ENCODE data around the gene TMEM135.
"Not testable (repeated sequence)": the region's sequence is repeated elsewhere in the genome, so short reads cannot be mapped to it uniquely, and the experiment has no call there.

The TMEM135 gene

GRCh38 chr11:87081358-87081757 lies 43.6 kb downstream of the TMEM135 start:
- peak; percentile 20 for DNase-seq

- no peak for DNase-seq
Measured at GRCh38 chr11:87082590-87082989, 44.9 kb downstream of the TMEM135 start.

GRCh38 chr11:87083029-87083428 lies 45.3 kb downstream of the TMEM135 start:
- DNase-seq: no peak

DNA sequence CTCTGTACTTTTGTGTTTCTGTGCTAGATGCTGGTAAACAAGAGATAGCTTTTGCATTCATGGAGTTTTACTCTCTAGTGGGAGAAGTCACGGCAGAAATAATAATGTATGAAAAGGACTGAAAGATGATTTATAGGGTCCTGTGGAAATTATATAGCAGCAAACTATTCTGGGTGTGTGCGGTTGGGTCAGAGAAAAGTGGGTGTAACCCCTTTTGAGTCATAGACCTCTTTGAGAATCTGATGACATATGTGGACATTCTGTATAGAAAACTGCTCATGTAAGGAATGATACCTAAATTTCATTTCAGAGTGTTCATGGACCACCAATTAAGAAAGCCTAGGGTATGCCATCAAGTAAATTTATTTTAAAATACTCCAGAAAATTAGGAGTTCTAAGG lies 54.4 kb downstream of the TMEM135 start:
- DNase-seq: no peak

- no peak for DNase-seq
Measured at GRCh38 chr11:87092567-87092966, 54.8 kb downstream of the TMEM135 start.

DNA sequence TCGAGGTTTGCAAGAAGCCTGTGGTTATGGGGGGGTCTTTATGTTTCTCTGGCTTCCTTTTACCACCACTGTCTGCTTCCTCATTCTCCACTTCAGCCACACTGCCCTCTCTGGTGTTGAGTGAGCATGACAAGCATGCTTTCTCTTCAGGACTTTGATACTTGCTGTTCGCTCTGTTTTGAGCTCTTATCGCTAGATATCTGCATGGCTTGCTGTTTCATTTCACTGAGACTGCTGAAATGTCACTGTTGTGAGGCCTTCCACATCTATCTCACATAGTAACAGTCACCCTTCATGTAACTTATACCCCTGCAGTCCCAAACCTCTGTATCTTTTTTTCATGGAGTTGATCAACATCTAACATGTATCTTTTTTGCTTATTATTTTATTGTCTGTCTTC lies 59.8 kb downstream of the TMEM135 start:
- peak; percentile 56 for DNase-seq

DNA sequence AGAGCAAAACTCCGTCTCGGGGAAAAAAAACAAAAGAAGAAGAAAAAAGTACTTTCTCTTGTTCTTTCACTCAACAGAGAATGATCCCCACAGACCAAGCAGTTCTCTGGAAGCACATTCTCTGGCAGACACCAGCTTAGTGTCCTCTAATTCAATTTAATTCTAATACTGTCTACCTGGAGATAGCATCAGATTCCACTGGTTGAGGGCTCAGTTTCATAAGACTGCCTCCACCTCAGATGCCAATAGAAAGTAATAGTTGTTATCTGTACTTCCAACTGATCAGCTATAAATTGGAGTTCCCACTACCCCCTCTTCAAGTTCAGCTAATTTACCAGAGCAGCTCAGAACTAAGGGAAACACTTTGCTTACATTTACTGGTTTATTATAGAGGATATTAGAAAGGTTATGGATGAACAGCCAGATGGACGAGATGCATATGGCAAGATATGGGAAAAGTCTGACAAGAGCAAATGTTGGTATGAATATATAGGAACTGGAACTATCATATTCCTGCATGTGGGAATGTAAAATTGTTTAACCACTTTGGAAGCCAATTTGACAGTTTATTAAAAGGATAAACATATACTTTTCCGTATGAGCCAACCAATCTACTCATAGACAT lies 64.3 kb downstream of the TMEM135 start:
- no peak for DNase-seq

GRCh38 chr11:87105826-87106225 lies 68.1 kb downstream of the TMEM135 start:
- DNase-seq: not testable (repeated sequence)

DNA sequence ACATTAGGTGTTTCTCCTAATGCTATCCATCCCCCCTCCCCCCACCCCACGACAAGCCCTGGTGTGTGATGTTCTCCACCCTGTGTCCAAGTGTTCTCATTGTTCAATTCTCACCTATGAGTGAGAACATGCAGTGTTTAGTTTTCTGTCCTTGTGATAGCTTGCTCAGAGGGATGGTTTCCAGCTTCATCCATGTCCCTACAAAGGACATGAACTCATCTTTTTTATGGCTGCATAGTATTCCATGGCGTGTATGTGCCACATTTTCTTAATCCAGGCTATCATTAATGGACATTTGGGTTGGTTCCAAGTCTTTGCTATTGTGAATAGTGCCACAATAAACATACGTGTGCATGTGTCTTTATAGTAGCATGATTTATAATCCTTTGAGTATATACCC lies 69.6 kb downstream of the TMEM135 start:
- DNase-seq: not testable (repeated sequence)

- no peak for DNase-seq
Measured at GRCh38 chr11:87110443-87111131, 72.9 kb downstream of the TMEM135 start.

GRCh38 chr11:87114093-87114492 lies 76.4 kb downstream of the TMEM135 start:
- DNase-seq: no peak

- DNase-seq: no peak
Measured at GRCh38 chr11:87116185-87116584, 78.5 kb downstream of the TMEM135 start.

DNA sequence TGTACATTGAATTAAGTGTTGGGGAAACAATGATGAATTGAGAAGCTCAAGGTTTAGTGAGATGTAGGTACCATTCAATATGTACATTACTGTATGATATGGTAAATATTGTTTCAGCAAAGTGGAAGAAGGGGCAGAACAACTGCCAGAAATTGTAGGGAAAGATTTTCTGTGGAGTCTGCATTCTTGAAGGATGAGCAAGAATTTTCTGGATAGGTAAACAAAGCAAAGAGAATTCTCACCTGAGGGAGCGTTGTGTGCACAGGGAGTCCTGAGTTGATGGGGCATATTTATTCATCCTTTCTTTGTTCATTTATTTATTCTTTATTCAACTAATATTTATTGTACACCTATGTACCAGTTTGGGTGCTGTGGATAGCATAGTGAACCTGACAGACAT lies 83.2 kb downstream of the TMEM135 start:
- DNase-seq: no peak

- DNase-seq: no peak
Measured at GRCh38 chr11:87122852-87123251, 85.1 kb downstream of the TMEM135 start.

DNA sequence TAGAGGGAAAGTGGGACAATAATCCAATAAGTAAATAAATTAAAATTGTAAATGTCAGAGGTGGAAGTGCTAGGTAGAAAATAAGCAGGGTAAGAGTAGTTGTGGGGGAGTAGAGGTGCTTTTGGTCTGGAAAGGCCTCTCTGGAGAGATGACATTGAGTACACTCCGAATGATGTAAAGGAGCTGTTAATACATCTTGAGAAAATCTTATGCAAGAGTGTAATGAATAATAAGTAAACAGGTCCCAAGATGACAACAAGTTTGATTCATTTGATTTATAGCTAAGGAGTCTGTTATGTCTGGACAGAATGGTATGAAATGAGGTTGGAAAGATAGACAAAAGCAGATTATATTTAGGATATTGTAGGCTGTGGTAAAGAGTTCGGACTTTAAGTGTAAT lies 87.5 kb downstream of the TMEM135 start:
- DNase-seq: no peak

- DNase-seq: no peak
Measured at GRCh38 chr11:87127101-87127500, 89.4 kb downstream of the TMEM135 start.

DNA sequence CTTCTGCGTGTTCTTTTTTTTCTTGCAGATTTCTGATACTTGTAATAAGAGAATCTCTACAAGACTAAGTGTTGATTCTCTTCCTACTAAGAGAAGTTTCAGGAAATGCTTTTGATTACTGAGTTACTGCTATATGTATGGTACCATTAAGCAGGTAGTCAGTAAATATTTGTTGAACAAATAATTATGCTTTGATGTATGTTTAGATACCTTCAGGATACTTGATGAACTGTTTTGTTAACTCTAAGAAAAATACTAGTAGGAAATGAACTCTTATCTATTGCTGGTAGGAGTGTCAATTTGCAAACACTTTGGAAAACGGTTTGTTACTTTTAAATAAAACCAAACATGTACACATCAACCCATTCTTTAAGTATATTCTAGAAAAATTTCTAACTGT lies 90.6 kb downstream of the TMEM135 start:
- DNase-seq: no peak

GRCh38 chr11:87134524-87135106 lies 96.9 kb downstream of the TMEM135 start:
- DNase-seq: no peak

- DNase-seq: no peak
Measured at GRCh38 chr11:87136236-87136635, 98.5 kb downstream of the TMEM135 start.

DNA sequence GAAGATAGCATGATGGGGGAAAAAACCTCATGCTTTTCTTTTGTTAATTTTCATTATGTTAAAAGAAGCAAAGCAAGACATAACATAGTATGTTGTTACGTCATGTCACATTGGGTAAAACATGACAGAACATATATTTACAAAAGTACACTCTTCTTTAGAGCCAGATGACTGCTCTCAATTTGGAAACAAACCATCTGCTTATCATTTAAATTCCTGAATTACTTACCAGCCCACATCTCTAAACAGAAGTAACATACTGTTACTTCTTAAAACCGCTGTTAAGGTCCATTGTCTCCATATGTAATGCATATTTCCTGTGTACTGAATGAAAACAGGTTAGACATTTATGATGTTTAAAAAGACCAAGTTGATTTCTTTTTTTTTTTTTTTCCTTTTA lies 100.0 kb downstream of the TMEM135 start:
- DNase-seq: no peak

- no peak for DNase-seq
Measured at GRCh38 chr11:87139475-87139874, 101.7 kb downstream of the TMEM135 start.

DNA sequence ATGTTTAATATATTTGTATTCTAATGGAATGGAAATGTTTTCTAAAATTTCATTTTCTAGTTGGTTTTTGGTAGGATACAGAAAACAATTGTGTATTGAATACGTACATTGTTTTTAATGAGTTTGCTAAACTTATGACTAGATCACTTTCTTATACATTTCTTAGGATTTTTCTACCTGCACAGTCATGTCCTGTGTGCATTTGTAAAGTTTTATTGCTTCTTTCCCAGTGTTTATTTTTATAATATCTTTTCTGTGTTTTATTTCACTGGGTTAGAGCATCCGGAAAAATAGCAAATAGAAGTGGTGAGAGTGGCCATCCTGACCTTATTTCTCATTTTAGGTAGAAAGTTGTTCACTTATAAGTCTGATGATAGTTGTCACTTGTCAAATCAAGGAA lies 103.6 kb downstream of the TMEM135 start:
- DNase-seq: no peak

GRCh38 chr11:87141980-87142514 lies 104.3 kb downstream of the TMEM135 start:
- no peak for DNase-seq

DNA sequence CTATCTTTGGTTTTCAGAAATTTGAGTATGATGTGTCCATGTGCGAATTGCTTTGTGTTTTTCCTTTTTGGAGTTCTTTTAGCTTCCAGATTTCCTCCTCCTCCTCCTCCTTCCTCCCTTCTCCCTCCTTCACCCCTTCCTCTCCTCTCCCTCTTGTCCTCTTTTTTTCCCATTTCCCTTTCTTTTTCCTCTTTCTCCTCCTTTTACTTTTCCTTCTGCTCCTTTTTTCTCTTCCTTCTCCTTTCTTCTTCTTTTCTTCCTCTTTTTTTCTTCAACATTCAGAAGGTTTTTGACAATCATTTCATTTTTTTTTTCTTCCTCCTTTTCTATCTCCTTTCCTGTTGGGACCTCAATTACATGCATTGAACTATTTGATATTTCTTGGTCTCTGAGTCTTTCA lies 104.9 kb downstream of the TMEM135 start:
- no peak for DNase-seq
